Lower lobe of right lung (tissue), 2 donors: ENCODE data around the gene HOXA3. TPM values are rescaled to one million over a fixed set of nuclear protein-coding genes. Genes with fewer than 3 reads are reported as not detected.

Experiments
- ATAC-seq, 2 donors: fragments of 200-7000 bp; cut with Tn5 transposase; one replicate each; pipeline ENCODE4 v1.9.1; 2020 to 2022; ENCODE audit warnings: mild to moderate bottlenecking in 2 of 2, moderate library complexity in 2 of 2
- DNase-seq: peaks from one replicate; pipeline ENCODE4 v3.0.0-alpha.2; 2020
- H3K27ac ChIP-seq: fragments of 200-600 bp; one replicate; pipeline ENCODE4 v1.8.0; 2022
- H3K27me3 ChIP-seq: fragments of 200-600 bp; one replicate; pipeline ENCODE4 v1.8.0; 2022; ENCODE audit warnings: low read depth
- H3K36me3 ChIP-seq: fragments of 200-600 bp; one replicate; pipeline ENCODE4 v1.8.0; 2022; ENCODE audit warnings: mild to moderate bottlenecking
- H3K4me1 ChIP-seq: fragments of 200-600 bp; one replicate; pipeline ENCODE4 v1.8.0; 2022
- H3K4me3 ChIP-seq: fragments of 200-600 bp; one replicate; pipeline ENCODE4 v1.8.0; 2022; ENCODE audit warnings: mild to moderate bottlenecking
- H3K9me3 ChIP-seq: fragments of 200-600 bp; one replicate; pipeline ENCODE4 v1.8.0; 2022
- intact Hi-C: fragments of 100-400 bp; cut with DNase I; formaldehyde crosslinking; loops from one replicate; pipeline ENCODE4 v1.11.0; 2022
- total RNA-seq: library from RNA; stranded (reverse); fragmentation: NEBNext Ultra II Directional; extraction: Animal tissue kit (Norgen Biotek cat#: 25700); gene quantifications from one replicate; pipeline ENCODE4 v1.2.1, GENCODE V29; 2021
- TF ChIP-seq, protein P1 (sequence below): fragments of 200-600 bp; IDR thresholded peaks from one replicate; pipeline ENCODE4 v1.8.0; 2022; ENCODE audit warnings: antibody characterized with exemption, mild to moderate bottlenecking
- donor health status: DM: no; HTN: yes; CAD: no; lungs with severe emphysema.

Gene HOXA3
- total RNA-seq, 1 donor from 2014 or later: 4.6 TPM

DNA sequence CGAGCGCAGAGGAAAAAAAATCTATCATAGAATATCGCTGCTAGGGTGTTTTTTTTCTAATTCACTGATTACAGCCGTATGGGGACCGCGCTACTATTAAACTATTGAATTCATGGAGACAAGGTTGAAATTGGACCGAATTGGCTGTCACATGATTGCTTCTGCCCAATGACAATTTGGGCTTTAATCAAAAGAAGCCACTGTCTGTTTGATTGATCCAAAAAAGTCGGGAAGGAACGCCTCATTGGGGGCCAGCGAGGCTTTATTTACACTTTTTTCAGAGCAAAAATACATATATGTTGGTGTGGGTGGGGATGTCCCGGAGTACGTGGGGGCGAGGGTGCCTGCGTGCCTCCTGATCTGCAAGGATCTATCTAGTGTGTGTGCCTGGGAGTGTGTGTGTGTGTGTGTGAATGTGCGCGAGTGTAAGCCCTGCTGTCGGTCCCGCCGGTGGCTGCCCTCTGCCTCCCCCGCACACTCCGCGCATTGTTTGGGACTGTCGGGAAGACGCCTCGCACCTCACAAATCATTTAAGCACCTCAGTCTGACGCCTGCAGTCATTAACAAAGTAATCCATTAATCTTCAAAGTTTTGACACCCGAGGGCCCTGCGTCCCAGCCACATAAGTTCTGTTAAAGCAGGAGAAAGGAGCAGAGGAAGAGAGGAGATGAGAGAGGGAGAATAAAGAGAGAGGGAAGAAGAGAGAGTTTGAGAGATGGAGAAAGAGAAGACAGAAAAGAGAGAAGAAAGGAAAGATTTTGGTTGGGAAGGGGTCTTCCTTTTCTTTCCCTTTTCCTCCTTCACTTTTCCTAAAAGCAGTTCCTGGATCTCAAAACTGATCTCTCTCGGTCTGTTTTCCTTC is 49.6 kb downstream of the HOXA3 start, which contains the start of gene HOXA2:
Gene HOXA2 (minus strand): TSS at position 103 of the 862 bp plus-strand sequence. CDS start 183 bp downstream, outside the sequence.
- peaks cover 70% of the 10 kb centered on the region for H3K27me3 ChIP-seq
- peaks cover 49% of the 10 kb centered on the region for H3K4me1 ChIP-seq
- TF ChIP-seq, protein P1, sequence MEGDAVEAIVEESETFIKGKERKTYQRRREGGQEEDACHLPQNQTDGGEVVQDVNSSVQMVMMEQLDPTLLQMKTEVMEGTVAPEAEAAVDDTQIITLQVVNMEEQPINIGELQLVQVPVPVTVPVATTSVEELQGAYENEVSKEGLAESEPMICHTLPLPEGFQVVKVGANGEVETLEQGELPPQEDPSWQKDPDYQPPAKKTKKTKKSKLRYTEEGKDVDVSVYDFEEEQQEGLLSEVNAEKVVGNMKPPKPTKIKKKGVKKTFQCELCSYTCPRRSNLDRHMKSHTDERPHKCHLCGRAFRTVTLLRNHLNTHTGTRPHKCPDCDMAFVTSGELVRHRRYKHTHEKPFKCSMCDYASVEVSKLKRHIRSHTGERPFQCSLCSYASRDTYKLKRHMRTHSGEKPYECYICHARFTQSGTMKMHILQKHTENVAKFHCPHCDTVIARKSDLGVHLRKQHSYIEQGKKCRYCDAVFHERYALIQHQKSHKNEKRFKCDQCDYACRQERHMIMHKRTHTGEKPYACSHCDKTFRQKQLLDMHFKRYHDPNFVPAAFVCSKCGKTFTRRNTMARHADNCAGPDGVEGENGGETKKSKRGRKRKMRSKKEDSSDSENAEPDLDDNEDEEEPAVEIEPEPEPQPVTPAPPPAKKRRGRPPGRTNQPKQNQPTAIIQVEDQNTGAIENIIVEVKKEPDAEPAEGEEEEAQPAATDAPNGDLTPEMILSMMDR: no peak
- peak within 1 kb of the TSS; percentile 58 for H3K4me3 ChIP-seq
- H3K27ac ChIP-seq: peak within 1 kb of the TSS; percentile 94
- H3K36me3 ChIP-seq: peaks cover 18% of the 10 kb centered on the region
- intact Hi-C loops: no loop called here
- peak; percentile 34 to 41 for ATAC-seq
- no peaks in the 10 kb centered on the region for H3K9me3 ChIP-seq
- DNase-seq: peak; percentile 48

DNA sequence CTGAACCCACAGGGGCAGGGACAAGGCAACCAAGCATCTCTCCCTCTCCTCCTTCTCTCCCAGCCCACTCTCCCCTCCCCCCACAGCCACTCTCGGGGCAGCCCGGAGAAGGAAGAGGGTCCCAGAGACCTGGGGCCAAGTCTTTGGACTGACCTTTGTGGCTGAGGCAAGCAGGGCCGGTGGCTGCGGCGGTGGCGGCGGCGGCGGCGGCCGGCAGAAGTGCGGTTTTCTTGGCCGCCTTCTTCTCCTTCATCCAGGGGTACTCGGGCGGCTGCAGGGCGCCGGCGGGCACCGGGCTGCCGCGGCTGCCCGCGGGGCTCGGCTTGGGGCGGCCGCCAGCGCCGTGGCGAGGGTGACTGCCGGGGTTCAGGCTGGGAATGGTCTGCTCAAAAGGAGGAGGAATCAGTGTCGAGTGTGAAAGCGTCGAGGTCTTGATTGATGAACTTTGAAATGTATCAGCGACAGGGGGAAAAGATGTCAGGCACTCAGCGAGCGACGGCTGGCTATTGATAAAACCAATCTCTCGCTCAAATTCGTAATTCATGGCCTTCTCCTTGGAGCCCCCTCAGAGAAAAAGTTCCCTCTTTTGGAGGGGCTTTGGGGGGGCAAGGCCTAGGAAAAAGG is 50.3 kb downstream of the HOXA3 start:
- intact Hi-C loops: no loop called here
- Histone ChIP-seq H3K9me3 (no peaks in the 10 kb centered on the region), H3K27ac (peak overlapping the region; percentile 94), H3K4me1 (peaks cover 57% of the 10 kb centered on the region), H3K36me3 (peaks cover 18% of the 10 kb centered on the region), H3K4me3 (peak overlapping the region; percentile 58), H3K27me3 (peaks cover 71% of the 10 kb centered on the region)
- DNase-seq: no peak
- no peak for ATAC-seq
- TF ChIP-seq, protein P1: no peak

DNA sequence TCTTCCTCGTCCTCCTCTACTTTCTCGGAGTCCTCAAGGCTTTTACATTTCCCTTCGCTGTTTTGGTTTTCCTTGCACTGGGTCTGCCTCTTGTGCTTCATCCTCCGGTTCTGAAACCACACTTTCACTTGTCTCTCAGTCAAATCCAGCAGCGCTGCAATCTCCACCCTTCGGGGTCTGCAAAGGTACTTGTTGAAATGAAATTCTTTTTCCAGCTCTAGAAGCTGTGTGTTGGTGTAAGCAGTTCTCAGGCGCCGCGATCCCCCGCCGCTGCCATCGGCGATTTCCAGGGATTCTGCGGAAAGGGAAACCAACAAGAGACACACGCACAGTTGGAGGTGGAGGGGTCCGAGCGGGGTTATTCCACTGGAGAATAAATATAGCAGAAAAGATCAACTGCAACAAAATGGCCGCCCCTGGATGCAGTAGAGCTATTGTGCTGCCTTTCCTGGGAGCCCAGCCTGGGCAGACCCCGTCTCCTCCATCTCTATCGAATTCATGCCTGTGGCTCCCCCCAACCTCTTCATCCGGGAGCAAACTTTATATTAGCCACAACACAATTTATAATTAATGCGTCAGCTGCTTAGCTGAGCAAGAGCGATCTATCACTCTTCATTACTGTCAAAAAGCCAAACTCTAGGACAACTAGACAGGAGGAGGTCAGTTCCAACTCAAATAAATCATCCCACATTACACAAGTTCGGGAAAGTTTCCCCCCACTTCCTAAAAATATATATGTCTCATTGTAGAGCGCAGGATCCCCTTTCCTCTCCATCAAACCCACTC is 51.0 kb downstream of the HOXA3 start:
- TF ChIP-seq, protein P1: no peak
- peaks cover 18% of the 10 kb centered on the region for H3K36me3 ChIP-seq
- intact Hi-C loops: no loop called here
- peak overlapping the region; percentile 94 for H3K27ac ChIP-seq
- H3K27me3 ChIP-seq: peaks cover 64% of the 10 kb centered on the region
- H3K4me1 ChIP-seq: peaks cover 57% of the 10 kb centered on the region
- H3K4me3 ChIP-seq: peak overlapping the region; percentile 58
- no peaks in the 10 kb centered on the region for H3K9me3 ChIP-seq
- no peak for DNase-seq
- no peak for ATAC-seq

DNA sequence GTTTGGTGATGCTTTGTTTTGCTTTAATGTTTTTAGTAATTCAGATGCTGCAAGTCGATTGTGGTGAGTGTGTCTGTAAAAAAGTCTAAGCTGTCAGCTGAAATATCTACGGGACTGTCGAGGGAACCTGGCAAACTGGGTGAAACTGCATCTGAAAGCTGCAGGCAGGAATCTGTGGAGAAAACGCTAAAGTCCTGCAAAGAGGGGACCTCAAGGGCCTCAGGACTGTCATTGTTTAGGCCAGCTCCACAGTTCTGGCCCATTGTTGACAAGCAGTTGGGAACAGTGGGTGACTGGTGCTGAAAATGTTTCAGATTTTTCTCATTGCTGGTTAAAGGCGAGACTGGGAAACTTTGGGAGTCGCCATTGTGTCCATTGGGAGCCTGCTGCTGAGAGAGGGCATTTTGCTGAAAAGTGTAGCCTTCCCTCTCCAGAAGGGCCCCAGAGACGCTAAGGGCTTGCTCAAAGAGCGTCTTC is 51.7 kb downstream of the HOXA3 start:
- Histone ChIP-seq H3K27me3 (peaks cover 58% of the 10 kb centered on the region), H3K36me3 (peaks cover 18% of the 10 kb centered on the region), H3K9me3 (no peaks in the 10 kb centered on the region), H3K4me1 (peaks cover 55% of the 10 kb centered on the region), H3K4me3 (peak overlapping the region; percentile 58), H3K27ac (peak overlapping the region; percentile 94)
- TF ChIP-seq, protein P1: no peak
- DNase-seq (no peak), ATAC-seq (no peak)
- intact Hi-C loops: no loop called here
